Dendritic cell treated with granulocyte-macrophage colony-stimulating factor and Interleukin-4, amounts not matched to agents 40 ng/mL and 50 ng/mL, for 4 days (primary cell): ENCODE results near the gene MYO1D.

Source experiments
- H3K27ac Mint-ChIP-seq: one replicate; pipeline ENCODE4 v1.8.0; 2022; ENCODE audit warnings: mild to moderate bottlenecking, mixed read lengths
- H3K27me3 Mint-ChIP-seq: one replicate; pipeline ENCODE4 v1.8.0; 2022; ENCODE audit warnings: mild to moderate bottlenecking, mixed read lengths
- H3K36me3 Mint-ChIP-seq: one replicate; pipeline ENCODE4 v1.8.0; 2022; ENCODE audit warnings: low read depth, mixed read lengths
- H3K4me1 Mint-ChIP-seq: one replicate; pipeline ENCODE4 v1.8.0; 2022; ENCODE audit warnings: low read depth, mixed read lengths
- H3K4me3 Mint-ChIP-seq: one replicate; pipeline ENCODE4 v1.8.0; 2022; ENCODE audit warnings: mild to moderate bottlenecking, moderate library complexity, mixed read lengths
- H3K9me3 Mint-ChIP-seq: one replicate; pipeline ENCODE4 v1.8.0; 2022; ENCODE audit warnings: mixed read lengths
- intact Hi-C: fragments of 100-400 bp; cut with micrococcal nuclease; formaldehyde crosslinking; loops from one replicate; pipeline ENCODE4 v1.15.0; 2022

MYO1D gene

DNA sequence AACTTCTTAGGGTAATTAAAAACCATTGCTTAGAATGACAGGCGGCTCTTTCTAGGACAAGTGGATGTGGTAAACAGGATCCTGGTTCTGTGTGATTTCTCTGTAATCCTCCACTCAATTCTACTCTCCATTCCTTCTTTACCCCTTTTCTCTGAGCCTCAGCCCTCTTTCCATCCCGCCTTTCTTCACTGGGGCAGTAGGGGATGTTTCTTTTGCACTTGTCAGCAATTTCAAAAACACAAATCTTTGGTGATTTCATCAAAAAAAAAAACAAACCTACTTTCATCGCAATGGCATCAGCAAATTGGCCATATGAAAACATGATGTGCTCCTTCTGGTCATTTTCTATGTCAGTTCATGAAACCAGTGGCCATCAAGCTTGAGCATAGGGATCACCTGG, 285.5 kb downstream of the MYO1D start:
- no peaks in the 10 kb centered on the region for H3K9me3 Mint-ChIP-seq
- no peaks in the 10 kb centered on the region for H3K36me3 Mint-ChIP-seq
- H3K4me1 Mint-ChIP-seq: no peaks in the 10 kb centered on the region
- no peaks in the 10 kb centered on the region for H3K27me3 Mint-ChIP-seq
- H3K4me3 Mint-ChIP-seq: no peak overlapping the region
- no peak overlapping the region for H3K27ac Mint-ChIP-seq
- intact Hi-C loops: no loop called here

DNA sequence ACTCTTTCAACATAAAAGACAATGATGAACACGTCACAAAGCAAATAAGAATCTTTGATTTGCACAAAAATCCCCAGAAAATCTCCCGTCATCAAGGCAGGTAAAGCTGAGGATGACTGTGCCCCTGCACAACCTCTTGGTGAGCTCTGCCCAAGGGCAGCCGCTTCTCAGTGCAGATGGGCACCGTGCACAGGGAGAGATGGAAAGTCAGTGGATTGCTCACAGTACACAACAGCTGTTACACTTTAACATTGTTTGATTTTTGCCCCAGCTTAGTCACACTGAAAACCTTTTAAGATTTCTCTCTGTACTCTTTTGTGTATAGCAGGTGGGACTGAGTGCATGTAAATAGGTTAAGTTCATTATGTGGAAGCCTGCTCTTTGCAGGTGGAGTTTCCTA, 285.9 kb downstream of the MYO1D start:
- Mint-ChIP-seq H3K4me1 (no peaks in the 10 kb centered on the region), H3K27ac (no peak overlapping the region), H3K9me3 (no peaks in the 10 kb centered on the region), H3K27me3 (no peaks in the 10 kb centered on the region), H3K4me3 (no peak overlapping the region), H3K36me3 (no peaks in the 10 kb centered on the region)
- intact Hi-C loops: no loop called here

DNA sequence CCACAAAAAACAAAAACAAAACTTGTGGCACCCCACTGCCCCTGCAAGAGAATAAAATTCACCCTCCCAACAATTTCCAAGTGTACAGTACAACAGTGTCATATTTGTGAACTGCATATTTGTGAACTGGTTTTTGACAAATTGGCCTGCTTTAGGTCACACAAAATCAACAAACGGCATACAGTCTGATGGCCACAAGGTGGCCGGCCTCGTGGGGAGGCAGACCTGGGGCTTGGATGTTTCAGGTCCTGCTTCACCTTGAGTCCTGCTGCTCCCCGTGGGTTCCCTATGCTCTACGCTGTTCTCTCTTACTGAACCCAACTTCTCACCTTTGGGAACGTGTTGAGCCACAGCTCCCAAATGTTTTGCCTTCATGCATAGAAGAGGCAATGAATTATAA, 287.9 kb downstream of the MYO1D start:
- H3K9me3 Mint-ChIP-seq: no peaks in the 10 kb centered on the region
- H3K36me3 Mint-ChIP-seq: no peaks in the 10 kb centered on the region
- H3K4me1 Mint-ChIP-seq: no peaks in the 10 kb centered on the region
- intact Hi-C loops: no loop called here
- H3K27ac Mint-ChIP-seq: no peak overlapping the region
- H3K27me3 Mint-ChIP-seq: no peaks in the 10 kb centered on the region
- no peak overlapping the region for H3K4me3 Mint-ChIP-seq

DNA sequence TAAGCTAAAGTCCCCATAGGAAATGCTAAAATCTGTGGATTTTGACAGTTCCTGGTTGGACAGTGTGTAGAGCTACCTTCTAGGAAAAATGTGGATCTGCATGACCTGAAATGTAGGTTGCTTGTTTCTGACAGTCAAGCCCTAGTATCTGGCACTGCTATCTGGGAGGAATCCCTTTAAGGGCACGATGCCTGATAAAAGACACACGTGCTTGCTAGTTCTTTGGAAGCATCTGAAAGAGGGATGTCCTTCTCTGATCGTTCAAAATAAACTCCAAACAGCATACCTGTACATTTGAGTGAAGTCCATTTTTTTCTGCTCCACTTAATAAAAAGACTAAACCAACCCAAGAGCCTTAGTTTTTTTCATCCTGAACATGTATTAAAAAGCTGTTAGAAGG, 288.8 kb downstream of the MYO1D start:
- no peak overlapping the region for H3K27ac Mint-ChIP-seq
- peaks cover 5% of the 10 kb centered on the region for H3K9me3 Mint-ChIP-seq
- H3K27me3 Mint-ChIP-seq: no peaks in the 10 kb centered on the region
- no peaks in the 10 kb centered on the region for H3K36me3 Mint-ChIP-seq
- H3K4me3 Mint-ChIP-seq: no peak overlapping the region
- no peaks in the 10 kb centered on the region for H3K4me1 Mint-ChIP-seq
- intact Hi-C loops: no loop called here

DNA sequence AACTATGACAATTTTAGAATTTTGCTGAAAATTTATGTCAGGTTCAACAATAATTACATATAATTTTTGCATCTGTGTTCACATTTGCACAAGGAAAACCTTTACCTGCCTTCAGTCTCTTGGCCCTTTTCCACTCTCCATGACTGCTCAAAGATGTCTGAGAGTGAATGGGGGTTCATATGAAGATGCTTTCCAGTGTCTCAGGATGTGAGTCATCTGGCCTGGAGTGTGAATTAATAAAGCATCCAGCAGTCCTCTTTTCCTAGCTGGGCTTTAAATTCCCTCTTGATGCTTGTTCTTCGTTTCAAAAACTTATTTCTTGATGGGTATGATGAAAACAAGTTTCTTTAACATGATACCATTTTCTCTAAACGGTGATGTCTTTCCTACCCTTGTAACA, 290.3 kb downstream of the MYO1D start:
- H3K4me1 Mint-ChIP-seq: no peaks in the 10 kb centered on the region
- no peak overlapping the region for H3K27ac Mint-ChIP-seq
- H3K9me3 Mint-ChIP-seq: peaks cover 11% of the 10 kb centered on the region
- no peaks in the 10 kb centered on the region for H3K36me3 Mint-ChIP-seq
- intact Hi-C loops: no loop called here
- no peak overlapping the region for H3K4me3 Mint-ChIP-seq
- H3K27me3 Mint-ChIP-seq: no peaks in the 10 kb centered on the region

DNA sequence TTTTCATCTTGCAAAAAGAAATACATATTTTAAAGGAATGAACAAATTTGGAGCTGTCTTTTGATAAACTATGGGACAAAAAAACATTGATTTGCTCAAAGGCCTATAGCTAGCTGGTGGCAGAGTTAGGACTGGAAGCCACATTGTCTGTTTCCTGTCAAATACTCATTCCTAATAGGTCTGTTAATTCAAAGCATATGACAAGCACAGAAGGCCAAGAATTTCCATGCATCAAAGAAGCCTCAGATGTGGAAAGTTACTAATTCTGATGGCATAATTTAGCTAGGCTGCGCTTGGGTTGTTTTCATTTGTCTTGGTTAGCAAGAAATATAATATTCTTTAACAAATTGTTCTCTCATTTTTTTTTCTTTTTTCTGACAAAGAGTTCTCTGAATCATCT, 292.1 kb downstream of the MYO1D start:
- Mint-ChIP-seq H3K27ac (no peak overlapping the region), H3K27me3 (peaks cover 1% of the 10 kb centered on the region), H3K4me3 (no peak overlapping the region), H3K9me3 (peaks cover 25% of the 10 kb centered on the region), H3K4me1 (no peaks in the 10 kb centered on the region), H3K36me3 (no peaks in the 10 kb centered on the region)
- intact Hi-C loops: no loop called here

DNA sequence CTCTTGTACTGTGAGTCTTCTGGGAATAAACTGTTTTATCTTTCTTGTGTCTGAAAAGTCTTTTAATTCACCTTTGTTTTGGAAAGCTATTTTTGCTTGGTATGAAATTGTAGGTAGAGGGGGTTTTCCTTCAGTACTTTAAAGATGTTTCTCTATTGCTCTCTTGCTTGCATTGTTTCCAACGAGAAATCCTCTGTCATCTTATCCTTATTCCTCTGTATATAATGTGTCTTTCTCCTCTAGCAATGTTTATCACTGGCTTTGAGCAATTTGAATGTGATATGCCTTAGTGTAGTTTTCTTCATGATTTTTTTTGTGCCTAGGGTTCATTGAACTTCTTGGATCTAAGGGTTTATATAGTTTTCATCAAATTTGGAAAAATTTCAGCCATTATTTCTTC, 293.9 kb downstream of the MYO1D start:
- no peak overlapping the region for H3K27ac Mint-ChIP-seq
- H3K4me3 Mint-ChIP-seq: no peak overlapping the region
- H3K27me3 Mint-ChIP-seq: peaks cover 1% of the 10 kb centered on the region
- H3K36me3 Mint-ChIP-seq: no peaks in the 10 kb centered on the region
- intact Hi-C loops: no loop called here
- H3K4me1 Mint-ChIP-seq: no peaks in the 10 kb centered on the region
- H3K9me3 Mint-ChIP-seq: peaks cover 25% of the 10 kb centered on the region

DNA sequence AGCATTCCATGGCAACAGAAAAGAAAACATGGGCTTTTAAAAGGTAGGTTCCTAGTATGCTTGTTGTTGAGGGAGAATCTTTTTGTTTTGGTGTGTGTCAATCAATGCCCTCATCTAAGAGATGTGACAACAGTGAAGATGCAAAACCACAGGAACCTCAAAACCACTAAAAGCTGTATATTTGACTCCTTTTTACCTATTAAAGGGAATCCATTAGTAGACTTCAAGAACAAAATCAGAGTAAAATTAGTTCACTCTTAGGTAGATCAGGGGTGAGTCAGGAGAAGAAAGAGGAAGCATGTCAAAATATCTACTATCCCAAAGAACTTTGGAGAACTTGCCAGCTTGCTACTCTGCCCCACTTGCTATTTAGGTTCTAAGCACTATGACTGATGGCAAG, 301.1 kb downstream of the MYO1D start:
- intact Hi-C loops: no loop called here
- peaks cover 5% of the 10 kb centered on the region for H3K9me3 Mint-ChIP-seq
- no peaks in the 10 kb centered on the region for H3K4me1 Mint-ChIP-seq
- H3K36me3 Mint-ChIP-seq: no peaks in the 10 kb centered on the region
- H3K27me3 Mint-ChIP-seq: peaks cover 9% of the 10 kb centered on the region
- no peak overlapping the region for H3K27ac Mint-ChIP-seq
- no peak overlapping the region for H3K4me3 Mint-ChIP-seq

DNA sequence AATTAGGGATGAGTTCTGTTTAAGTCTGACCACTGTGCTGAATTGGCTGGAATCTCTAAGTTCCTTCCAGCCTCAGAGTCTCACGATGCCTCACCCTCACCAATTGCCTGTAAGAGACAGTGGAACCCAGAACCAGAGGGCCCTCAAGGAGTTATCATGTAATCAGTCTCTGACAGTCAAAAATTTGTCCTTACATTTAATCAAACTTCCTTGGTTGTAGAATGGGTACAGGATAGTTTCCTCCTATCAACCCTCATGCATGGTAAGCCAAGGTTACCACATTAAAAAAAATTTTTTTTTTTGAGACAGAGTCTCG, 306.9 kb downstream of the MYO1D start:
- Mint-ChIP-seq H3K27me3 (peaks cover 12% of the 10 kb centered on the region), H3K4me1 (peaks cover 6% of the 10 kb centered on the region), H3K4me3 (no peak overlapping the region), H3K36me3 (no peaks in the 10 kb centered on the region), H3K9me3 (no peaks in the 10 kb centered on the region), H3K27ac (no peak overlapping the region)
- intact Hi-C loops: no loop called here

DNA sequence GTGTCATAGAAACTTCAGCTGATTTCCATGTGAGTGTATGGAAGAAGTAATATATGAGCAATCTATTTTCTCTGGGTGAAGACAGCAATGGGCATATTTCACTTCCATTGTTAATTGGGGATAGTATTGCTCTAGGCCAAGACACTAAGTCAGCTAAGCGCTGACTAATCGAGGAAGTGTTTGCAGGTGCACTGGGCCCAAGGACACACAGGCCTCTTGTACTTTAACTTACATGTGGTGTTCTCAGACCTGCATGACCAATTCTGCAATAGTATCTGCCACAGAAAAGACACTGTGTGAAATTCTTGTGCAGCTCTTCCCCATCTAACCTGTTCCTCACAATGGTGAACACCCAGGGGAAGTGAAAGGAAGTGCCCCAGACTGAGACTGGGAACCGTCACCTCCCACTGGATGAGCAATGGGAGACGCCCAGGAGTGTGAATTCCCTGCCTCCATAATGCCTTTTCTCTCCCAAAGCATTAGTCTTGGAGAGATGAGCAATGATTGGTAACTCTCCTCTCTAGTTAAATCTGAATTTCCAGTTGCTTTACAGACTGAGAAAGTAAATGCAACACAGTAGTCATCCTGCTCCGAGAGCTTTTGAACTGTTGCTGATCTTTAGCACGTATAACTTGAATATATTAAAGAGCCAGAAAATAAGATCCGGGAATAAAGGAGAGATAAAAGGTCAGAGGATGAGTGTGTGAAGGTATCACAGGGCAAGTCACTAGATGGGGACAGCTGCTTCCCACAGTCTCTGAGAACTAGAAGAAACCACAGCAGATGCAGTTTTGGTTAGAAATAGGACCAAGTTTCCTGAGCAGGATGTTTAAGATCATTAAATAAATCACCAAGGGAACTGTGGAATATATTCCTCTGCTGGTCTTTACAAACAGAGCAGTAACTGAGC, 307.5 kb downstream of the MYO1D start:
- intact Hi-C loops: no loop called here
- Mint-ChIP-seq H3K27ac (no peak overlapping the region), H3K27me3 (peaks cover 8% of the 10 kb centered on the region), H3K4me1 (peaks cover 6% of the 10 kb centered on the region), H3K4me3 (no peak overlapping the region), H3K9me3 (no peaks in the 10 kb centered on the region), H3K36me3 (no peaks in the 10 kb centered on the region)

DNA sequence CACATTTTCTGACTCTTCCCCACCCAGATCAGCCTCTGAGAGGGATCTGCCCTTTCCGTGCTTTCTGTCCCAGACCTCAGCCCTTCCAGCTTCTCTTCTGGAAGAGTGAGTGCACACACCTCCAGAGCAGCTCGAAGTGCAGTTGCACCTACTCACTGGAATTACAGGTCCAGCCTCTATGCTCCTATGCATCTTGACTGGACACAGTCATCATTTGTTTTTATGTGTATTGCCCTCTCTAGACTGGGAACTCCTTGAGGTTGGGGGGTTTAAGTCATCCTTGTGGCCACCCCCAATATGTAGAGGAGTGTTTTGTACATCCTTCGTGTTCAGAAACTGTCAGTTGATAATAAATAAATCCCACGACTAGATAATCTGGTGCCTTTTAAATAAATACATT, 308.2 kb downstream of the MYO1D start:
- H3K4me3 Mint-ChIP-seq: no peak overlapping the region
- H3K27ac Mint-ChIP-seq: no peak overlapping the region
- intact Hi-C loops: no loop called here
- H3K9me3 Mint-ChIP-seq: no peaks in the 10 kb centered on the region
- peaks cover 6% of the 10 kb centered on the region for H3K4me1 Mint-ChIP-seq
- no peaks in the 10 kb centered on the region for H3K36me3 Mint-ChIP-seq
- peaks cover 8% of the 10 kb centered on the region for H3K27me3 Mint-ChIP-seq

DNA sequence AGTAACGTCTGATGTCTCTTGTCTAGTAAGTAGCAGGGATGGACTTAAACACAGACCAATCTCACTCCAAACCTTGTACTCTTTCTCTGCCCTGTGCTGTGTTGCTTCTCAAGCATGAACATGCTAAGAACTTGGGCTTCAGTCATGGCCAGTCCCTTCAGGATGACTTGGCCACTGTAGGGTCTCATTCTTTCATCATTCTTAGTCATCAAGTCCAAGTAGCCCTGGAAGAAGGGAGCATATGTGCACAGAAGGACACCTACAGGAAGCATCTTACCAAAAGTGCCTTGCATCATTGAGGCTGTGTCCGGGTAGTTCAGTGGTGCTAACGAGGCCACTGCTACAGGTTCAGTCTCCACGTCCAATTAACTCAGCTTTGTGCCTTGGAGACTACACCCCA, 309.4 kb downstream of the MYO1D start:
- Mint-ChIP-seq H3K4me3 (no peak overlapping the region), H3K4me1 (peaks cover 6% of the 10 kb centered on the region), H3K9me3 (no peaks in the 10 kb centered on the region), H3K27ac (no peak overlapping the region), H3K27me3 (peaks cover 8% of the 10 kb centered on the region), H3K36me3 (no peaks in the 10 kb centered on the region)
- intact Hi-C loops: no loop called here

DNA sequence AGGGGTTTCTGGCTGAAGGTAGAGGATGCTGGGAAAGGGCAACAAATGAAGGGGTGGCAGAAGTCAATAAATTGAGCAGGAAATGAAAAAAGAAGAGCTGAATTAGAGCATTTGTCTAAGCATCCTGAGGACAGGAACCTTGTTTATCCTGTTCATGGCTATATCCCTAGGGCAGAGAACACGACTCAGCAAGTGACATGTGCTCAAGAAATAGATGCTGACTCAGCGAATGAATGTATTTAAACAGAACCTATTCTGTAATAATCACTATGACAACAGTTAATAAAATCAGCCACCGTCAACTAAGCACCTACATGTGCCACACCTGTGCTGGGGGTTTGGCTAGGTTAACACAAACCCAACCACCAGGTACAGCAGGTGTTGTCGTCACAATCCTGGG, 309.8 kb downstream of the MYO1D start:
- peaks cover 6% of the 10 kb centered on the region for H3K4me1 Mint-ChIP-seq
- peaks cover 6% of the 10 kb centered on the region for H3K27me3 Mint-ChIP-seq
- no peak overlapping the region for H3K27ac Mint-ChIP-seq
- H3K9me3 Mint-ChIP-seq: no peaks in the 10 kb centered on the region
- H3K36me3 Mint-ChIP-seq: no peaks in the 10 kb centered on the region
- intact Hi-C loops: no loop called here
- H3K4me3 Mint-ChIP-seq: no peak overlapping the region

DNA sequence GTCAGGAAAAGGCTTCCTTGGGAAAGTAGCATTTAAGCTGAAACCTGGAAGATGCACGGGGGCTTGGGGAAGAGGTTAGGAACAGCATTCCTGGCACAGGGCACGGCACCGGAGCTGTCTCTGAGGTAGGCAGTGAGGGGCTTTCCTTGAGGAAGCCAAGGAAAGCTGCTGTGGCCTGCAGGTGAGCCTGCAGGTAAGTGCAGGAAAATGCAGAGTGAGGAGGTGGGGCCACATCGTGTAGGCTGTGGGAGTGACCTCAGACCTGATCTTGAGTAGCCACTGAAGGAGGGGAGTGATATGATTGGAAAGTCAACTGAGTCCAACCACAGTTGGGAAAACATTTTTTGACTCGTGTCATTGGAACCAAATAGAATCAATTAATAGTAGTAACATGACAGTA, 310.6 kb downstream of the MYO1D start:
- Mint-ChIP-seq H3K27me3 (peaks cover 5% of the 10 kb centered on the region), H3K4me3 (no peak overlapping the region), H3K4me1 (peaks cover 6% of the 10 kb centered on the region), H3K36me3 (no peaks in the 10 kb centered on the region), H3K9me3 (no peaks in the 10 kb centered on the region), H3K27ac (no peak overlapping the region)
- intact Hi-C loops: no loop called here

DNA sequence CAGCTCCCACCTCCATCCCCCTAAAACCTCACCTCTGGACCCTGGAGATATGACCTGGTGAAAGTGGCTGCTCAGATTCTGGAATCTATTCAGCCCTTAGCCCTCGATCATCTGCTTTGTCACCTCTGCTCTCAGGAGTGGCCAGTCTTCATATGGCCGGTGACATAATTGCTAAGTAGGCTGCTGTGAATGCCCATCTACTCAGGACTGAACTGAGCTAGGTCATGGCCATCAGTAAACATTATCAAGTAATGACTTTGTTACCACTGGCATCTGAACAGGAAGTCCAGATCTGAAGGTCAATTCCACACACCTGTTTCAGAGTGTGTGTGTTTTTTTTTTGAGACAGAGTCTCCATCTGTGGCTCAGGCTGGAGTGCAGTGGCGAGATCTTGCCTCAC, 311.5 kb downstream of the MYO1D start:
- Mint-ChIP-seq H3K4me1 (peaks cover 6% of the 10 kb centered on the region), H3K27ac (no peak overlapping the region), H3K9me3 (no peaks in the 10 kb centered on the region), H3K27me3 (peaks cover 5% of the 10 kb centered on the region), H3K36me3 (no peaks in the 10 kb centered on the region), H3K4me3 (no peak overlapping the region)
- intact Hi-C loops: no loop called here
